BE2C (cell line): Measurements from ENCODE around the gene WWOX.

Experiments used
- DNase-seq: peaks from one replicate; pipeline ENCODE4 v3.0.0-alpha.2; 2020
- H3K27me3 ChIP-seq: fragments of 250-450 bp; sonication (Bioruptor Pico); 2 replicates; pipeline ENCODE4 v1.5.1; 2020; ENCODE audit warnings: mild to moderate bottlenecking
- H3K36me3 ChIP-seq: fragments of 250-450 bp; sonication (Bioruptor Pico); 2 replicates; pipeline ENCODE4 v1.5.1; 2020; ENCODE audit warnings: mild to moderate bottlenecking
- H3K4me1 ChIP-seq: fragments of 250-450 bp; sonication (Bioruptor Pico); 2 replicates; pipeline ENCODE4 v1.5.1; 2020
- H3K4me3 ChIP-seq: 2 replicates; pipeline ENCODE4 v1.5.1; 2011; ENCODE audit warnings: low read depth, low read length
- H3K9me3 ChIP-seq: fragments of 250-450 bp; sonication (Bioruptor Pico); 2 replicates; pipeline ENCODE4 v1.5.1; 2020
- CTCF ChIP-seq: IDR thresholded peaks from 2 replicates; pipeline ENCODE4 v1.5.1; 2012; ENCODE audit warnings: mild to moderate bottlenecking, low read depth, low read length

The WWOX gene

DNA sequence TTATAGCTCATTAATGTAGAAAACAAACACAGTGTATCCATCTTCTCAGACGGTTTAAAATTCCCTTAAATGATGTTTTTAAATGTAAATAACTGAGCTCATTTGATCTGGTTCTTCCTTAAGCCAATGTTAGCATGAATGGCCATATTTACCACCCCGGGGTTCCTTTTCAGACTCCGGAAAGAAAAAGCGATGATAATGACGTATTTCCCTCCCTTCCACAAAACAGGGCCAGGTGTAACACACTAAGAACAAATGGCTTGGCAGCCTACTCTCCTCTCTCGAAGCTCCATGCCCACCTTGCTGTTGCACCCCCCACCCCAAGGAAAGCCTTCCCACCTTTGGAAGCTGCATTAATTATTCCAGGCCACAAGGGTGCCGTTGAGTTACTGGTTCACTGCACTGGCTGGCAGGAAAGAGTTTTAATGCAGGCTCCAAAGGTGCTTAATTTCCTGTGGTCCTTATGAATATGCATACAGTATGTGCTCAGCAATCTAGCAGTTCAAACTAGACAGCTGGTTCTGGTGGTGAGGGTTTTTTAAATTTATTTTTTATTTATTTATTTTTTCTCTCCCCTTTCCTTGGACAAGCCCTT is 378.9 kb downstream of the WWOX start:
- Histone ChIP-seq H3K36me3 (no peaks in the 10 kb centered on the region), H3K4me3 (no peak overlapping the region), H3K4me1 (no peaks in the 10 kb centered on the region), H3K9me3 (no peaks in the 10 kb centered on the region; the same call in none of the 2 replicates), H3K27me3 (no peaks in the 10 kb centered on the region)
- no peak for DNase-seq
- TF ChIP-seq CTCF: no peak

- TF ChIP-seq CTCF: no peak
- no peaks in the 10 kb centered on the region for H3K36me3 ChIP-seq
- no peak for DNase-seq
Observed at GRCh38 chr16:78479723-78480122, 380.3 kb downstream of the WWOX start.

GRCh38 chr16:78480588-78480987 is 381.1 kb downstream of the WWOX start:
- no peaks in the 10 kb centered on the region for H3K27me3 ChIP-seq
- no peak for TF ChIP-seq CTCF
- no peaks in the 10 kb centered on the region for H3K36me3 ChIP-seq
- no peaks in the 10 kb centered on the region; the same call in 1 of the 2 replicates for H3K9me3 ChIP-seq
- DNase-seq: no peak
- no peaks in the 10 kb centered on the region for H3K4me1 ChIP-seq
- H3K4me3 ChIP-seq: no peak overlapping the region

More at GRCh38 chr16:78479723-78480122, 380.3 kb downstream of the WWOX start:
- H3K4me3 ChIP-seq: no peak overlapping the region
- no peaks in the 10 kb centered on the region; the same call in none of the 2 replicates for H3K9me3 ChIP-seq
- no peaks in the 10 kb centered on the region for H3K4me1 ChIP-seq
- H3K27me3 ChIP-seq: no peaks in the 10 kb centered on the region

- Histone ChIP-seq H3K27me3 (no peaks in the 10 kb centered on the region), H3K9me3 (no peaks in the 10 kb centered on the region), H3K4me1 (no peaks in the 10 kb centered on the region), H3K4me3 (no peak overlapping the region), H3K36me3 (no peaks in the 10 kb centered on the region)
- DNase-seq: no peak
- TF ChIP-seq CTCF: no peak
Observed at GRCh38 chr16:78483124-78483992, 383.9 kb downstream of the WWOX start.

GRCh38 chr16:78484509-78485058 is 385.1 kb downstream of the WWOX start:
- no peaks in the 10 kb centered on the region for H3K4me1 ChIP-seq
- TF ChIP-seq CTCF: no peak
- no peak for DNase-seq
- H3K36me3 ChIP-seq: no peaks in the 10 kb centered on the region
- H3K9me3 ChIP-seq: no peaks in the 10 kb centered on the region
- H3K4me3 ChIP-seq: no peak overlapping the region
- H3K27me3 ChIP-seq: no peaks in the 10 kb centered on the region
